Suprapubic skin (tissue), 4 donors: ENCODE data around the gene ZNF689. TPM values are rescaled to one million over a fixed set of nuclear protein-coding genes. Genes with fewer than 3 reads are reported as not detected.
"Not testable (repeated sequence)": the region's sequence is repeated elsewhere in the genome, so short reads cannot be mapped to it uniquely, and the experiment has no call there.

ENCODE experiments used
- DNase-seq, 2 donors: peaks; one replicate each; pipeline ENCODE4 v3.0.0-alpha.2; 2019; ENCODE audit warnings: low spot score in 2 of 2
- H3K27ac ChIP-seq: fragments of 200-600 bp; sonication (generic); one replicate; pipeline ENCODE4 v1.5.1; 2019
- H3K27me3 ChIP-seq: fragments of 200-600 bp; sonication (generic); one replicate; pipeline ENCODE4 v1.5.1; 2019
- H3K36me3 ChIP-seq: fragments of 200-600 bp; sonication (generic); one replicate; pipeline ENCODE4 v1.5.1; 2019
- H3K4me1 ChIP-seq: fragments of 200-600 bp; sonication (generic); one replicate; pipeline ENCODE4 v1.5.1; 2019
- H3K4me3 ChIP-seq: fragments of 200-600 bp; sonication (generic); one replicate; pipeline ENCODE4 v1.5.1; 2019; ENCODE audit warnings: mild to moderate bottlenecking
- H3K9me3 ChIP-seq: fragments of 200-600 bp; sonication (generic); one replicate; pipeline ENCODE4 v1.5.1; 2019
- CTCF ChIP-seq, 2 donors: fragments of 200-600 bp in 1 of 2; fragments of 450-650 bp in 1 of 2; sonication (generic) in 1 of 2; IDR thresholded peaks; one replicate each; pipeline ENCODE4 v1.5.1; 2016 to 2019; ENCODE audit warnings: antibody characterized with exemption in 2 of 2, mild to moderate bottlenecking in 1 of 2, moderate library complexity in 1 of 2
- EP300 ChIP-seq: sonication (generic); formaldehyde crosslinking; IDR thresholded peaks from one replicate; pipeline ENCODE4 v1.6.1; 2017; ENCODE audit warnings: antibody characterized with exemption
- POLR2A ChIP-seq, 2 donors: fragments of 450-650 bp; IDR thresholded peaks; one replicate each; pipeline ENCODE4 v1.6.1; 2017; ENCODE audit warnings: antibody characterized with exemption in 2 of 2, mild to moderate bottlenecking in 2 of 2, moderate library complexity in 2 of 2
- POLR2AphosphoS5 ChIP-seq, 3 donors: sonication (generic); formaldehyde crosslinking; IDR thresholded peaks; one replicate each; pipeline ENCODE4 v1.6.1; 2017; ENCODE audit warnings: antibody characterized with exemption in 3 of 3
- WGBS: methylation state at CpG from one replicate; pipeline ENCODE4 v1.1.5; 2018; 5-methylcytosine and 5-hydroxymethylcytosine counted together
- total RNA-seq, 4 donors: library from RNA; depleted of rRNA; stranded (reverse); fragments of >200 nt; gene quantifications; one replicate each; pipeline ENCODE4 v1.1.0, GENCODE V29; 2016

ZNF689 gene
- total RNA-seq, 4 donors from 2014 or later, result 5.3 to 11.2 (median 6.0) TPM

- 68% methylated on average over 6 of the region's 6 CpGs for WGBS
- Histone ChIP-seq H3K4me1 (peaks cover 6% of the 10 kb centered on the region), H3K27ac (no peak overlapping the region), H3K4me3 (no peak overlapping the region), H3K27me3 (no peaks in the 10 kb centered on the region), H3K36me3 (no peaks in the 10 kb centered on the region), H3K9me3 (no peaks in the 10 kb centered on the region)
- DNase-seq, result no peak
- TF ChIP-seq POLR2A (IDR thresholded peaks at IDR 0.05), result no peak
- no peak for TF ChIP-seq CTCF (IDR thresholded peaks at IDR 0.05)
- no peak for TF ChIP-seq EP300
Observed at GRCh38 chr16:30645727-30646126, 35.5 kb upstream of the ZNF689 start.

GRCh38 chr16:30644334-30644830, 34.2 kb upstream of the ZNF689 start:
- no peak overlapping the region for H3K4me3 ChIP-seq
- no peaks in the 10 kb centered on the region for H3K9me3 ChIP-seq
- H3K27me3 ChIP-seq, result no peaks in the 10 kb centered on the region
- no peak for TF ChIP-seq POLR2A (IDR thresholded peaks at IDR 0.05)
- TF ChIP-seq CTCF (IDR thresholded peaks at IDR 0.05), result no peak
- no peak for TF ChIP-seq POLR2AphosphoS5 (IDR thresholded peaks at IDR 0.05)
- no peak for TF ChIP-seq EP300
- no peak for DNase-seq
- no peaks in the 10 kb centered on the region for H3K4me1 ChIP-seq
- WGBS, result 71% methylated on average over 4 of the region's 4 CpGs
- no peaks in the 10 kb centered on the region for H3K36me3 ChIP-seq
- no peak overlapping the region for H3K27ac ChIP-seq

- H3K4me1 ChIP-seq, result no peaks in the 10 kb centered on the region
- WGBS, result 92% methylated on average over 3 of the region's 3 CpGs
Observed at GRCh38 chr16:30641378-30641982, 31.3 kb upstream of the ZNF689 start.

GRCh38 chr16:30637944-30638343, 27.8 kb upstream of the ZNF689 start:
- H3K4me3 ChIP-seq, result no peak overlapping the region
- H3K27ac ChIP-seq, result no peak overlapping the region
- no peak for DNase-seq
- H3K9me3 ChIP-seq, result no peaks in the 10 kb centered on the region
- WGBS, result 0% methylated on average over 1 of the region's 1 CpG
- no peaks in the 10 kb centered on the region for H3K27me3 ChIP-seq
- TF ChIP-seq POLR2A (IDR thresholded peaks at IDR 0.05), result no peak
- TF ChIP-seq EP300, result no peak
- TF ChIP-seq CTCF (IDR thresholded peaks at IDR 0.05), result peak in 1 of 2 donors; percentile 28
- no peak for TF ChIP-seq POLR2AphosphoS5 (IDR thresholded peaks at IDR 0.05)
- H3K4me1 ChIP-seq, result peaks cover 16% of the 10 kb centered on the region
- no peaks in the 10 kb centered on the region for H3K36me3 ChIP-seq

More at GRCh38 chr16:30641378-30641982, 31.3 kb upstream of the ZNF689 start:
- no peak for DNase-seq
- H3K27me3 ChIP-seq, result no peaks in the 10 kb centered on the region
- H3K4me3 ChIP-seq, result no peak overlapping the region
- H3K27ac ChIP-seq, result no peak overlapping the region
- TF ChIP-seq POLR2A (IDR thresholded peaks at IDR 0.05), result no peak
- no peak for TF ChIP-seq EP300
- no peak for TF ChIP-seq POLR2AphosphoS5 (IDR thresholded peaks at IDR 0.05)
- TF ChIP-seq CTCF (IDR thresholded peaks at IDR 0.05), result no peak
- no peaks in the 10 kb centered on the region for H3K9me3 ChIP-seq
- no peaks in the 10 kb centered on the region for H3K36me3 ChIP-seq

- 90% methylated on average over 10 of the region's 10 CpGs for WGBS
- not testable (repeated sequence) for DNase-seq, H3K27ac ChIP-seq, H3K36me3 ChIP-seq, H3K4me3 ChIP-seq, H3K9me3 ChIP-seq, H3K27me3 ChIP-seq
- H3K4me1 ChIP-seq, result peaks cover 16% of the 10 kb centered on the region
Observed at GRCh38 chr16:30637139-30637538, 26.9 kb upstream of the ZNF689 start.

- Histone ChIP-seq H3K4me3 (no peak overlapping the region), H3K36me3 (no peaks in the 10 kb centered on the region), H3K4me1 (peaks cover 16% of the 10 kb centered on the region), H3K9me3 (no peaks in the 10 kb centered on the region), H3K27me3 (no peaks in the 10 kb centered on the region), H3K27ac (peak overlapping the region; percentile 22)
- DNase-seq, result no peak
- 89% methylated on average over 7 of the region's 7 CpGs for WGBS
- TF ChIP-seq EP300 (no peak), POLR2AphosphoS5 (IDR thresholded peaks at IDR 0.05) (no peak), CTCF (IDR thresholded peaks at IDR 0.05) (no peak), POLR2A (IDR thresholded peaks at IDR 0.05) (no peak)
Observed at GRCh38 chr16:30636599-30636998, 26.4 kb upstream of the ZNF689 start.
